HG03280 (cell line): ENCODE data around the gene UGT1A5.
"Not testable (repeated sequence)": the region's sequence is repeated elsewhere in the genome, so short reads cannot be mapped to it uniquely, and the experiment has no call there.

Experiments used
- ATAC-seq: cut with Tn5 transposase; IDR thresholded peaks from one replicate; pipeline ENCODE4 v1.9.1; 2021; ENCODE audit warnings: mild to moderate bottlenecking, moderate library complexity; ENCODE audit not compliant: unreplicated experiment

The UGT1A5 gene

GRCh38 chr2:233745073-233745755 lies 32.5 kb downstream of the UGT1A5 start:
- ATAC-seq: no peak

GRCh38 chr2:233745838-233746237 lies 33.1 kb downstream of the UGT1A5 start:
- not testable (repeated sequence) for ATAC-seq

GRCh38 chr2:233746475-233747282 lies 34.0 kb downstream of the UGT1A5 start:
- ATAC-seq: no peak

GRCh38 chr2:233747283-233747544 lies 34.5 kb downstream of the UGT1A5 start:
- no peak for ATAC-seq

GRCh38 chr2:233750689-233751088 lies 38.0 kb downstream of the UGT1A5 start:
- ATAC-seq: not testable (repeated sequence)

- ATAC-seq: not testable (repeated sequence)
Observed at GRCh38 chr2:233751212-233752009, 38.7 kb downstream of the UGT1A5 start.

GRCh38 chr2:233754872-233755611 lies 42.3 kb downstream of the UGT1A5 start:
- no peak for ATAC-seq

GRCh38 chr2:233756429-233757081 lies 43.8 kb downstream of the UGT1A5 start:
- no peak for ATAC-seq

- no peak for ATAC-seq
Observed at GRCh38 chr2:233758141-233758540, 45.4 kb downstream of the UGT1A5 start.

GRCh38 chr2:233758849-233759248 lies 46.1 kb downstream of the UGT1A5 start:
- ATAC-seq: no peak

- no peak for ATAC-seq
Observed at GRCh38 chr2:233760043-233760442, 47.3 kb downstream of the UGT1A5 start, which contains the start of gene UGT1A1. Gene UGT1A1 (plus strand): TSS chr2:233760270. CDS start chr2:233760288, 18 bp downstream.

GRCh38 chr2:233761040-233761769 lies 48.5 kb downstream of the UGT1A5 start:
- ATAC-seq: no peak

GRCh38 chr2:233764264-233764663 lies 51.6 kb downstream of the UGT1A5 start:
- no peak for ATAC-seq

- no peak for ATAC-seq
Observed at GRCh38 chr2:233764761-233765160, 52.1 kb downstream of the UGT1A5 start.

- ATAC-seq: no peak
Observed at GRCh38 chr2:233766416-233766815, 53.7 kb downstream of the UGT1A5 start.

- no peak for ATAC-seq
Observed at GRCh38 chr2:233768076-233768475, 55.4 kb downstream of the UGT1A5 start.

GRCh38 chr2:233769260-233769659 lies 56.6 kb downstream of the UGT1A5 start:
- ATAC-seq: no peak

- ATAC-seq: no peak
Observed at GRCh38 chr2:233772153-233772552, 59.4 kb downstream of the UGT1A5 start.

- no peak for ATAC-seq
Observed at GRCh38 chr2:233772583-233772982, 59.9 kb downstream of the UGT1A5 start.

GRCh38 chr2:233773854-233774253 lies 61.1 kb downstream of the UGT1A5 start:
- ATAC-seq: no peak
